Stimulated activated CD8-positive, alpha-beta memory T cell treated with anti-CD3 and anti-CD28 coated beads, Interleukin-4, amount 100 ng/mL, for 4 hours (primary cell): ENCODE results near the gene RNF182.
"Not testable (repeated sequence)": the region's sequence is repeated elsewhere in the genome, so short reads cannot be mapped to it uniquely, and the experiment has no call there.

ENCODE experiments used
- DNase-seq, 2 donors: peaks; one replicate each; pipeline ENCODE4 v3.0.0-alpha.2; 2020; ENCODE audit warnings: low read depth in 2 of 2, low spot score in 1 of 2

Gene RNF182

GRCh38 chr6:13953061-13953705 lies 28.4 kb downstream of the RNF182 start:
- no peak for DNase-seq

GRCh38 chr6:13965582-13966127 lies 40.9 kb downstream of the RNF182 start:
- DNase-seq, result no peak

GRCh38 chr6:13971303-13971702 lies 46.6 kb downstream of the RNF182 start:
- DNase-seq, result no peak

- not testable (repeated sequence) for DNase-seq
Measured at GRCh38 chr6:13972602-13973001, 47.9 kb downstream of the RNF182 start.

GRCh38 chr6:13973422-13973821 lies 48.7 kb downstream of the RNF182 start:
- DNase-seq, result not testable (repeated sequence)

- no peak for DNase-seq
Measured at GRCh38 chr6:13978102-13978640, 53.4 kb downstream of the RNF182 start.

GRCh38 chr6:13978787-13979186 lies 54.0 kb downstream of the RNF182 start:
- no peak for DNase-seq

- DNase-seq, result no peak
Measured at GRCh38 chr6:13979284-13980171, 54.8 kb downstream of the RNF182 start.

- no peak for DNase-seq
Measured at GRCh38 chr6:13980534-13980933, 55.8 kb downstream of the RNF182 start.

- no peak for DNase-seq
Measured at GRCh38 chr6:13985663-13986325, 61.0 kb downstream of the RNF182 start.

GRCh38 chr6:13986700-13987399 lies 62.1 kb downstream of the RNF182 start:
- DNase-seq, result no peak

- DNase-seq, result no peak
Measured at GRCh38 chr6:13987400-13987865, 62.7 kb downstream of the RNF182 start.

- no peak for DNase-seq
Measured at GRCh38 chr6:13988049-13988738, 63.4 kb downstream of the RNF182 start.

- DNase-seq, result no peak
Measured at GRCh38 chr6:13988908-13989307, 64.2 kb downstream of the RNF182 start.

GRCh38 chr6:13989496-13990144 lies 64.9 kb downstream of the RNF182 start:
- no peak for DNase-seq

- DNase-seq, result no peak
Measured at GRCh38 chr6:13990796-13991195, 66.0 kb downstream of the RNF182 start.

- no peak for DNase-seq
Measured at GRCh38 chr6:13991393-13991792, 66.6 kb downstream of the RNF182 start.

GRCh38 chr6:13992417-13993055 lies 67.8 kb downstream of the RNF182 start:
- no peak for DNase-seq

- no peak for DNase-seq
Measured at GRCh38 chr6:13993416-13993815, 68.7 kb downstream of the RNF182 start.
